Fibroblast of skin of scalp (primary cell): ENCODE data around the gene MEGF6.
A peak's percentile ranks its signal among the peaks of the same experiment; 100 is the strongest.

Experiments used
- DNase-seq: peaks from one replicate; pipeline ENCODE4 v3.0.0-alpha.2; 2013

The MEGF6 gene

DNA sequence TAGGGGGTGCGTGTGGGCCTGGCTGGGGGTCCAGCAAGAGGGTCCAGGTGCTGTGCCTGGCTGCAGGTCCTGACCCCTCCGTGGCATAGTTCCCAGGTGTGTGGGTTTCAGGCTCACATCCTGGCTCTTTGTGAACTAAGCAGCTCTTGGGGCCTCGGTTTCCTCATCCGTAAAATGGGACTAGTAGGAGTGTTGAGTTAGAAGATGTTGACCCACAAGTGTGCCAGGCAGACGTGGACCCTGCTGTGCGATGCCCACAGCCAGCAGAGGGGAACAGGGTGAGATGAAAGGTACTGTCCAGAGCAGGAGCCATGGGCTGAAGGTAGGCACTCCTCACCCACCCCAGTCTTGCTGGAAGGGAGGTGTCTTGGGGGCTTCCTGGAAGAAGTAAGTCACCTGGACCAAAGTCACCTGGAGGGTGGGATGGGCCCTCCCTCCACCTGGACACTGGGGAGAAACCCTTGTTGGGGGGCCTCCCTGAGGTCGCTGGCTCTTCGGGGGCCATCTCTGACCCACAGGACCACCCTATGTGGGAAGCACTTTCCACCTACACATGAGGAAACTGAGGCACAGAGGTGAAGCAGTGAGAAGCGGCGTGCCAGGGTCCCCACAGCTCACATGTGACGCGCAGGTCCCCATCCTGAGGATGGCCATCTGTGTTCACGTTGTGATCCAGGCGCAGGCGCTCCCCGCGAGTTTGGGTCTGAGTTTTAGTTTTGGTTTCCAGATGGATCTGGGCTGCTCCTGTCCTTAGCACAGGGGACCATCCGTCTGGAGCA, 155.4 kb downstream of the MEGF6 start:
- DNase-seq = no peak

DNA sequence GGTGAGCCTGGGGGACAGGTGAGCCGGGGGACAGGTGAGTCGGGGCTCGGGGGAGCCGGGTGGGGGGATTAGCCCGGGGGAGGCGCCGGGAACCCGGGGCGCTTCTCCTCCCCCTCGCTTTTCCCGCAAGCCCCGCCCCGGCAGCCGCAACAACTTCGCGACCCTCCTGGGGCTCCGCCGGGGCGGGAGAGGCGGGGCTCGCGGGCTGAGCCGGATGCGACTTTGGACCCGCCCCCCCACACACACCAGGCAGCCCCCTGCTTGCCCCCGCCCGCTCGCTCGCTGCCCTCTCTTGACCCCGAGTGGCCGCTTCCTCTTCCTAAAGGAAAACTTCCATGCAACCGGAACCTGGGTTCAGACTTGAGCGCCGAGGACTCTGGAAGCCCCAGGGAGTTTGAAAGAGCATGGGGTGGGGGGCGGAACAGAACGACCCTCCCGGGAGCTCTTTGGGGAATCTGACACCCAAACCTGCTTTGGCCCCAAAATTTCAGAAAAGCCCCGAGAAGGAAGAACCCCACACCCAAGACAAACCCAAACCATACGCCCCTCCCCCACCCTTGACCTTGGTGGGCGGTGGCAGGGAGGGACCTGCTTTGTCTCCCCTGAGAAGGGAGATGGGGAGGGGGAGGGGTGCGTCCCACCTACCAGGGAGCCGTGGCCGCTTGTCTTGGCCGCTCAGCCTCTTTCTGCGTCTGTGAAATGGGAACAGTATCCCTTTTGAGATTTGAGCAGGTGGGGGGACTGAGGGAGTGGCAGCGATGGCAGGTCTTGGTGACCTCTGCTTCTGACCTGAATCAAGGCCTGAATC, 156.3 kb downstream of the MEGF6 start:
- no peak for DNase-seq

DNA sequence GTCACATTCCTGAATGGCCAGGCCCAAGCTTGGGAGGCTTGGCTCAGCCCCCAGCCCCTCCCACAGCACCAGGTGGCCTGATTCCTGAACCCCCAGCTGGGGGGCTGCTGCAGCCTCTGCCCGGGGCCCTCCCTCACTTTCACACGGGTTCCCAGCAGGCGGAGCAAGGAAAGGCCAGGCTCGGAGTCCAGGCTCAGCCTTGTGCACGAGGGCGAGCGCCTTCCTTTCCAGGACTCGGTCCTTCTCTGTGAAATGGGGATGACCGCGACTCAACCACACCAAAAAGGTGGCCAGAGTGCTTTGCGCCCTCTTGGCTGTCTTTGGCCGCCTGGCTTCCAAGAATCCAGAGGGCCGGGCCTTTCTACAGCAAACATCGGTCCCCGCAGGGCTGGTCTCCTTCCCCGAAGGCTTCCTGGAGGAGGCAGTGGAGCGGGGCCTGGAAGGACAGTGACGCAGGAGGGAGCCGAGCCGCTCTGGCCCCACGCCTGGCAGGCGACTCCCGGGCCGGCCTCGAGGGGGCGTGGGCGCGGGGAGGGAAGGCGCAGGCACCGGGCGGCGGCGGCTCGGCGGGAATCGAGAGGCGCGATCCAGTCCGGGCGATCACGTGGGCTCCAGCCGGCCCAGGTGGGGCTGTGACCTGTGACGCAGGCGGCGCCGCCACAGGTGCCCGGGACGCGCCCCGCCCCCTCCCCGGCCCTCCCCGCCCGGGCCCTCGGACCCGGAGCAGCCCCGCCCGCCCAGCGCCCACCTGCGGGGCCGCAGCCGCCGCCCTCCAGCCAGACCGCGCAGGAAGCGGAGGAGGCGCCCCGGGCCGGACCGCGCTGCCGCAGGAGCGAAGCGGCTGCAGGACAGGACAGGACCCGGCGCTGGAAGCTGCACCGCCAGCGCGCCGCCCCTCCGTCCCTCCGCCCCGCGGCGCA, 157.2 kb downstream of the MEGF6 start, which contains the start of gene ARHGEF16:
Gene ARHGEF16 (plus strand): TSS at position 775 of the 920 bp plus-strand sequence. CDS start 8,420 bp downstream, outside the sequence.
- DNase-seq = peak; percentile 37

DNA sequence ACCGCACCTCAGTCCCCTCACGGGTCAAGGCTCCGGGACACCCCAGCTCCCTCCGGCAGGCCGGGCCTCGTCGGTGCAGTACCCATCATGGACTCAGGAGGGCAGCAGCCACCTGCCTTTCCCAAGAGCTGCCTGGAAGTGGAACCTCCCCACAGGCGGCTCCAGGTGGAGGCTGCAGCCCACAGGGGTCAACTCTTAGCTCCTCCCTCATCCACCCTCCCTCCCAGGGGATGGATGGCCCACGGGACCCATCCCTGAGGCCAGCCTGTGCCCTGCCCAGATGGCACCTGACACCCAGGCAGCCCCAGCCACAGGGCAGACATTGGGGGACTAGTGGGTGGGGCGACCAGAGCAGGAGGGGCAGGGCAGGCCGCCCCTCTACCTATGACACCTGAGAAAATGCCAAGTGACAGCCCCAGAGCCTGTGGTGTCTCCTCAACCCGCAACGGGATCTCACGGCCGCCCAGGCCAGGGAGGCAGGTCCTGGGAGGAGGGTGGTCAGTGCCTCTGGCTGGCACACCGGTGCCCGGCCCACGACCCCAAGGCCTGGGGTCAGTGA, 158.0 kb downstream of the MEGF6 start:
- peak; percentile 58 for DNase-seq

DNA sequence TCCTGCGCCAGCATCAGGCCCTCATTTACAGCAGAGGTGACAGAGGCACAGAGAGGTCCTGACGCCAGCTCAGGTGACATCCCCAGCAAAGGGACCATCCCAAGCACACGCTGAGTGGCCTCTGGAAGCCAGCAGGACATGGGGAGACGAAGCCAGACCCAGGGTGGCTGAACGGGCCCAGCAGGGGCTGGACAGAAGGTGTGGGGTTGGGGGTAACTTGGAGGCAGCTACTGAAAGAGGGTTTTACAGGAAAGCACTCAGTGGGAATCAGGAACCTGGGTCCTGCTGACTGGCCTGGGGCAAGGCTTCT, 158.5 kb downstream of the MEGF6 start:
- no peak for DNase-seq

DNA sequence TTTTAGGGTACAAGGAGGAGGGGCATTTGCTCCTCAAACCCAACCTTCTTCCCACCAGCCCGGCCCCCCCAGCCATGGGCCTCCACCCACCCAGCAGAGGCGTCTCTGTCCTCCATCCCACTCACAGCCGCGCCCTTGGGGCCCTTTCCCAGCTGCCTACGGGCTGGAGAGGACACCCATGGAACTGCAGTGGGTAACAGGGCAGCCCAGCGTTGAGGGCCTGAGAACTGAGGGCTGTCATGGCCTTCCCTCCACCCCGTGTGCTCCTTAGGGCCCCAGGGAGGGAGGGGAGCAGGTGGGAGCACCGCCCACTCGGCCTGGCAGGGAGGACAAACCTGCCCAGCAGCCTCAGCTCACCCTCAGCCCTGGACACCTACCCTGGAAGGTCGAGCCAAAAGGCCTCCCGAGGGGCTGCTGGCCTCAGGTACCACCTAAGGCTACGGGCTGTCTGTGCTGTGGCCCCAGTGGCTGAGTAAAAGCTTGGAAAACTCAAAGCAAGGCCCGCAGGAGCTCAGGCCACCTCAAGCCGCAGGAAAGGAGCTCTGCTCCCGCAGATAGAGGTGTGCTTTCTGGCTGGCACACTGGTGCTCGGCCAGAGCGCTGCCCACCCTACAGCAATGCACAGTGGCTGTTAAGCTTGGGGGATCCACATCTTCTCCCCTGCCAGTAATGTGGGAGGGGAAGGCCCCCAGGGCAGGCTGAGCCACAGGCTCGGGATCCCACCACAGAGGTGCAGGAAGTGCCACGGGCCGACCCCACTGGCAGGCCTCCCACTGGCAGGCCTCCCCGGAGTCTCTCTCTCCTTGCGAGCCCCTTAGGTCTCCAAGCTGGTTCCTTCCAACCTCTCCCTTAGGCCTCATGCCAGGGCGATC, 159.1 kb downstream of the MEGF6 start:
- DNase-seq = no peak

DNA sequence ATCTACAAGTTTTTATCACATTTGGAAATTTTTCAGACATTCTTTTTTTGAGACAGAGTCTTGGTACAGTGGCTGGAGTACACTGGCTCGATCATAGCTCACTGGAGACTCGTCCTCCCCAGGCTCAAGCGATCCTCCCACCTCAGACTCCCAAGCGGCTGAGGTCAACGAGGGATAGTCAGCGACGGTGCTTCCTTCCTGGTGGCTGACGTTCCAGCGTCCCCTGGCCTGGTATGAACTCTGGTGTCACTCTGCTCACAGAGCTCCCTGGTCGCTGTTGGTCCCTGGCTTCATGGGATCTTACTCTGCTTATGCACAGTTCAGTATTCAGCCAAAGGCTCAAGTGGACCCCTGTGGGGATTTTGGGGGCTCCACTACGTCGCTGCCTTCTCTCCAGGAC, 160.3 kb downstream of the MEGF6 start:
- DNase-seq = no peak

DNA sequence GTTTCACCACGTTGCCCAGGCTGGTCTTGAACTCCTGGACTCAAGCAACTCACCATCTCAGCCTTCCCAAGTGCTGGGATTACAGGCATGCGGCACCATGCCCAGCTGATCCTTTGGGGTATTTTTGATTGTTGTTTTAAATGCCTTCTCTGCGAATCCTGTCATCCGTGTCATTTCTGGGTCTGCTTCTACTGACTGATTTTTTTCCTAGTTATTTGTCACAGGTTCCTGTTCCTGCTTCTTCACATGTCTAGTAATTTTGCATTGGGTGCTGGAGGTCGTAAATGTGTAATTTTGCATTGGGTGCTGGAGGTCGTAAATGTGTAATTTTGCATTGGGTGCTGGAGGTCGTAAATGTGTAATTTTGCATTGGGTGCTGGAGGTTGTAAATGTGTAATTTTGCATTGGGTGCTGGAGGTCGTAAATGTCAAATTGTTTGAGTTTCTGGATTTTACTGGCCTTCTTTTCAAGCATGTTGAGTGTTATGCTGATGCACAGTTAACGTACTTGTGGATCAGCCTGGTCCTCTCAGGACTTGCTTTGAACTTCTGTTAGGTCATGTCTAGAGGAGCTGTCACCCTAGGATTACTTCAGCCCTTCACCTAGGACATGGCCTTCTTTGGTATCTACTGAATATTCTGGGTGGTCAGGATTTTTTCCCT, 161.0 kb downstream of the MEGF6 start:
- no peak for DNase-seq

DNA sequence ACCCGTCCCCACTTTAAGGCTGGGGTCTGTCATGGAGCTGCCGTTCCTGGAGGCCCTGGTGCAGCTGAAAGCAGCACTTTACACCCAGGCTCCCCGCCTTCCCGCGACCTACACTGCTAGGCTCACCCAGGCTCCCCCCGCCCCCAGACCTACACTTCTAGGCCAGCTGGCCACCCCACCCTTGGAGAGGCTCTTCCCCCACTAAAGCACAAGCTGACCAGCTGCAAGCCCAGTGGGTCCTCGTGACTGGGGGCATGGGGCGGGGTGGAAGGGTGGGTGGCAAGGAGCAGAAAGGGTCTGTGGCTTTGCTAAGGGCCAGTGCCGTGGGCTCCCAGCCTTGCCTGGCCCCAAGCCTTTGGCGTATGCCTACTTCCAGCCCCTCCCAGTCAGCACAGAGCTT, 166.6 kb downstream of the MEGF6 start:
- DNase-seq = no peak

DNA sequence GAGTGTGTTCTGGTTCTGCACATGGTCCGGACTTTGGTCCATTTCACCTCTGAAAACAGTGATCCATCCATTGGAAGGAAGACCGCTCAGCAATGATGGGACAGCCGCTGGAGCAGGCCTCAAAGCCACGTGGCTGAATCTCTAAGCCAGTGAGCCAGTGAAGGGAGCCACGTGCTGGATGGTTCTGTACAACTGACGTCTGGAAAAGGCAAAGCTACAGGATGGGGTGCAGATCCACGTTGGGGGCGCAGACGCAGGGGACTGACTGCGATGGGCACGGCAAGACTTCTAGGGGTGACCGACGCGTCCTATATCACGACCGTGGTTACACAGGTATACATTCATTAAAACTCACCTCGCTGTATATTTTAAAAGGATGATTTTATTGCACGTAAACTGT, 167.0 kb downstream of the MEGF6 start:
- DNase-seq = no peak

DNA sequence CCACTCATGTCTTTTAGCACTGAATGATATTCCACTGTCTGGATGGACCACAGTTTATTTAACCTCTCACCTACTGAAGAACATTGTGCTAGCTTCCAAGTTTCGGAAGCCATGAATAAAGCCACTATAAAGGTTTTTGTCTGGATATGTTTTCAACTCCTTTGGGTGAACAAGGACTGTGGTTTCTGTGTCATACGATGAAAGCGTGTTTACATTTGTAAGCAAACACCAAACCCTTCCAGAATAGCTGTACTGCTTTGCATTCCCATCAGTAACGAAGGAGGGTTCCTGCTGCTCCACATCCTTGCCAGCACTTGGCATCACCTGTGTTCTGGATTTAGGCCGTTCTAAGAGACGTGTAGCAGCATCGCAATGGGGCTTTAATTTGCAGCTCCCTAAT, 167.5 kb downstream of the MEGF6 start:
- no peak for DNase-seq

DNA sequence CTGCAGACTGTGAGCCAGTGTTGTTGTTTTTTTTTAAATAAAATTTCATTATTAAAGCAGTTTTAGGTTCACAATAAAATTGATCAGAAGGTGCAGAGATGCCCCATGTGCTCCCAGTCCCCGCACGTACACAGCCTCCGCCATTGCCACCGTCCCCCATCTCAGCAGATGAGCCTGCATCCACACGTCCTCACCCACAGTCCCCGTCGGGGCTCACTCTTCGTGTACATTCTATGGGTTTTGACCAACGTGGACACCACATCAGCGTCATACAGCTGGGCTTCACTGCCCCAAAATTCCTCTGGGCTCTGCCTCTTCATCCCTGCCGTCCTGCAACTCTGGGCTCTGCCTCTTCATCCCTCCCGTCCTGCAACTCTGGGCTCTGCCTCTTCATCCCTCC, 168.4 kb downstream of the MEGF6 start:
- no peak for DNase-seq

DNA sequence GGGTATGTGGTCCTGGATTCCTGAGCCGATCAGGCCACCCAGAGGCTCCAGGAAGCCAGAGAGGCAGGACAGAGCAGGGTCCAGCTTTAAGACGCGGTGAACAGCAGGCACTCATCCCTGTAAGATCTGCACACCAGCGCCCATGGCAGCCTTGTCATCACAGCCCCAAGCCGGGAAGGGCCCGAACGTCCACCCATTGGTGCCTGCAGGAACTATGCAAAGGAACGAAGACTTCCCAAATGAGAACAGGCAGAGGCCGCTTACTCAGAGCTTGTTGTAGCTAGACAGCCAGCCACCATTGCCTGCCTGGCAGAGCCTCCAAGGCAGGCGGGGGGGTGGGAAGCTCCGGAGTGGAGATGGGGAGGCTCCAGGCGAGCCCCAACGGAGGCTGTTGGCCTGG, 169.0 kb downstream of the MEGF6 start:
- no peak for DNase-seq

DNA sequence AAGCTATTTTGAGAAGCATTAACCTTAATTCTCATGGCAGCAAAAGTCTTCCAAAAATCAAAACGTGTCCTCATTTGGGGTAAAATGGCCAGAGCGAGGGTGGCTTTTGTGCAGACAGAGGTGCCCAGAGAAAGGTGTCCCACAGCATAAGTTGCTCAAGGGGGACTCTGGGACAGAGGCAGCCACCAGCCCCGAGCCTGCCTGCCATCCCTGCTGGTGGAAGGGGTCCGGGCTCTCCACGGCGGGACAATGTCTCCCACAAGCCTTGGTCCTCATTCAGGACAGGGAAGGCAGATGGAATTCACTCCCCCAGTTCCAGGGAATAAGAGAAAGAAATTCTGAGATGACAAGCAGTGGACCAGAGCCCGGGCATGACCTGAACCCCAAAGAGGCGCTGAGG, 169.4 kb downstream of the MEGF6 start:
- no peak for DNase-seq

DNA sequence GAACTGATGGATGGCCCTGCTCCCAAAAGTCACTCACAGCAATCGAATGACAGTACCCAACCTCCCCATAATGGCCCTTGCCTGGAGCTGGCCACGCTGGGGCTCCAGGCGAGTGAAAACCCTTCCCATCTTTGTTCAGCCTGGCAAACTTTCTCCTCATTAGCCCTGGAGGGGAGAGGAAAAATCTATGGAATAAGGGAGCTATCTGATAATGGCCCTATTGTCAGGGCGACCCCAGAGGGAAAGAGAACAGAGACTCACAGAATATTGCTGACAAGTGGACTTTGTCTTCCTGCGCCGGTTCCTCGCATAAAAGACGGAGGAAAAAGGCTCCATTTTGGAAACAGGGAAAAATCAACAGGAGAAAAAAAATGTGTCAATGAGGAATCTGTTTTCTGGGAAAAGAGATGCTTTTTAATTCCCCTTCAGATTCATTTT, 169.9 kb downstream of the MEGF6 start:
- DNase-seq = no peak

DNA sequence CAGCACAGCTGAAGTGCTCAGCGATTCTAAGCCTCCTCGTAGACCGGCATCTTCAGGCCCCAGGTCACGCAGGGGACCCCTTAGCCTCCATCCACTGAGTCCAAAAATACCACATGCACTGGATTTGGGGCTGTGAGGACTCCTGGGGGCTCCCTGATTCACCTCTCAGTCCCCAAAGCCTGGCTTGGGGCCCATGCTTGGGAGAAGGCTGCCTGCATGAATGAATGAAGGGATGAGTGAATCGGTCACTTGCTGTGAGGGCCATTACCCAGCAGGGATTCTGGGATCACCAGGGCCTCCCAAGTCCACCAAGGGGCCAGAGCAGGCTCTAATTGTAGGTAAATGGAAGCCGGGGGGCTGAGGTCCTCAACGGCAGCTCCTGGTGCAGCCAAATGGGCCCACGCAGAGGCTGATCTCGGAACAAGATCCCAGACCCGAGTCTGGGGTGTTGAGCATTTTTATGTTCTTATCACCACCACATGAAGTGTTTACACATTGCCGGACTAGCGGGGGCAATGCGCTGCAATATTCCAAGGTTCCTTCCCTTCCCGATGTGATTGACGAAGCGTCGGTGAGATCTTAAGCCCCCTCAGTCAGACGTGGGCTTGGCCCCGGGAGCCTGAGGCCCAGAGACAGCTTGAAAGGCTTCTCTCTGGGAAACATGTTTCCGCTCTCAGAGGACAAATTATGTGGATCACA, 170.4 kb downstream of the MEGF6 start:
- DNase-seq = no peak

DNA sequence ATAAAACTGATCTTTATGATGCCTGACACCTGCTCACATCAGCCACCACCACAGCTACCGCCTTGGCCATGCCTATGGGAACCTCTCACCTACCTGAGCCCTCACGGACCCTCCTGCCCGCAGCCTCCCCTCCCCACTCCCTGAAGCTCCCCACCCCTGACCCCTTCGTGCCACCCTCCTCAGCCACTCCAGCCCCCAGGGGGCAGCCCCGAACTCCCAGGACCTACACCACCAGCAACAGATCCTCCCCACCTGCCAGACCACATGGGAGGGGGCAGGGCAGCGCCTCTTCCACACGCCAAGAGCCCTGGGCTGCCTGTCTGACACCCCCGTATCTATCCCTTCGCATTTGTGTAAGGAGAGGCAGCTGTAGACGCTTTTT, 171.0 kb downstream of the MEGF6 start:
- no peak for DNase-seq
